Measurements from ENCODE around the gene CTDSPL. TPM values are rescaled to one million over a fixed set of nuclear protein-coding genes. Genes with fewer than 3 reads are reported as not detected.

CTDSPL gene
- total and polyA plus RNA-seq, 2 of the 13 experiments (the other 11 are each of a cell fraction or from before 2014, with no cell fraction given), result 26.1 to 142 TPM

DNA sequence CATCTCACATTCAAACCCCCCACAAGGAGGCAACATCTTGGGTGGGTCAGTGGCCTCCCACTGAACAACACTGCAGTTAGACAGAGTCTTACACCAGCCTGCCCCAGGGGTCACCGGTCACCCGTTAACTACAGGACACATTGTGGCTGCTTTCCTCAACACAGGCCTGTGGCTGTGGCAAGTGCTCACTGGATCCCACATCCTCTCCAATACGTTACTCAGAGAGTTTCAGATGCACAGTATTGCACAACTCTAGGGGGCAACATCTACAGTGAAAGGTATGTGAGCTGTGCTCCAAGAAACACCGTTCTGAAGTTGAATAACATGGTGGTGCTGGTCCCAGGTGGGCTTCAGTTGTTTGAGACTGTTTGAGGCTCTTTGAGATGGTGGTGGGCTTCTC is 41.0 kb downstream of the CTDSPL start:
- peaks cover 81% of the 10 kb centered on the region for H3K79me2 ChIP-seq (ENCODE audit: insufficient read depth, low read length)
- no peak overlapping the region for H2AFZ ChIP-seq (ENCODE audit: low read length)
- DNase-seq (ENCODE audit: low spot score), result no peak
- in situ Hi-C loops (cut with HindIII; ENCODE audit: extremely low pct_ligation_motif_present, low pct_unique_long_range_greater_than_20kb), result no loop called here
- intact Hi-C loops (cut with micrococcal nuclease; ENCODE audit: unreplicated experiment), result no loop called here
- BruUV-seq (replicated peaks), result no TSS peak
- 0 out of 2 replicates have a peak overlapping the region, but pooled peaks have one; percentile 11 for H3K9ac ChIP-seq (ENCODE audit: insufficient read depth, low read depth, low read length)
- H3K36me3 ChIP-seq (replicated peaks in 1 of 2; ENCODE audit: control insufficient read depth in 1 of 2, insufficient read depth in 2 of 2, low read length in 2 of 2), result peaks cover 7 to 25% of the 10 kb centered on the region in 2 experiments; a peak in 3 of 5 replicates
- no peaks in the 10 kb centered on the region for H3K27me3 ChIP-seq (ENCODE audit: control insufficient read depth in 1 of 2, insufficient read depth in 2 of 2, low read length in 2 of 2)
- no peak for FAIRE-seq
- POLR2A ChIA-PET, result interaction anchor here (1.7 kb wide), 2 partner anchors 39 to 62 kb away, joined by 5 to 6 read pairs; no protein-coding TSS in a partner anchor
- ATAC-seq, result no peak
- peaks cover 71% of the 10 kb centered on the region for H3K4me1 ChIP-seq (ENCODE audit: insufficient read depth, low read length)
- no peaks in the 10 kb centered on the region for H4K20me1 ChIP-seq (ENCODE audit: insufficient read depth, low read length)
- peak overlapping the region; percentile 36 for H3K4me2 ChIP-seq (ENCODE audit: low read depth, low read length)
- no peaks in the 10 kb centered on the region for H3K9me3 ChIP-seq (ENCODE audit: low read length)
- H3K4me3 ChIP-seq (replicated peaks in 1 of 3; ENCODE audit: insufficient read depth in 1 of 3, low read depth in 2 of 3, low read length in 3 of 3), result no peak overlapping the region
- peak overlapping the region; percentile 88 for H3K27ac ChIP-seq (ENCODE audit: extremely low read length, insufficient read depth, low read length)
- CTCF ChIA-PET (ENCODE audit: low intra/inter-chr PET ratio, low total read pairs), result no interaction called here
- 77% methylated on average over 4 of the region's 4 CpGs for WGBS (ENCODE audit: low lambda C conversion rate)
- no peak for TF ChIP-seq SALL2 (CRISPR knock-in tag; IDR thresholded peaks at IDR 0.05)
- TF ChIP-seq HCFC1 (IDR thresholded peaks at IDR 0.05; ENCODE audit: low read depth, low read length), result no peak
- TF ChIP-seq, protein P1, sequence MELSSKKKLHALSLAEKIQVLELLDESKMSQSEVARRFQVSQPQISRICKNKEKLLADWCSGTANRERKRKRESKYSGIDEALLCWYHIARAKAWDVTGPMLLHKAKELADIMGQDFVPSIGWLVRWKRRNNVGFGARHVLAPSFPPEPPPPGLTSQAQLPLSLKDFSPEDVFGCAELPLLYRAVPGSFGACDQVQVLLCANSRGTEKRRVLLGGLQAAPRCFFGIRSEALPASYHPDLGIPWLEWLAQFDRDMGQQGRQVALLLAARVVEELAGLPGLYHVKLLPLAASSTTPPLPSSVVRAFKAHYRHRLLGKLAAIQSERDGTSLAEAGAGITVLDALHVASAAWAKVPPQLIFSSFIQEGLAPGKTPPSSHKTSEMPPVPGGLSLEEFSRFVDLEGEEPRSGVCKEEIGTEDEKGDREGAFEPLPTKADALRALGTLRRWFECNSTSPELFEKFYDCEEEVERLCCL (CRISPR knock-in tag; IDR thresholded peaks at IDR 0.05; ENCODE audit: borderline replicate concordance), result no peak
- TF ChIP-seq, protein P2, sequence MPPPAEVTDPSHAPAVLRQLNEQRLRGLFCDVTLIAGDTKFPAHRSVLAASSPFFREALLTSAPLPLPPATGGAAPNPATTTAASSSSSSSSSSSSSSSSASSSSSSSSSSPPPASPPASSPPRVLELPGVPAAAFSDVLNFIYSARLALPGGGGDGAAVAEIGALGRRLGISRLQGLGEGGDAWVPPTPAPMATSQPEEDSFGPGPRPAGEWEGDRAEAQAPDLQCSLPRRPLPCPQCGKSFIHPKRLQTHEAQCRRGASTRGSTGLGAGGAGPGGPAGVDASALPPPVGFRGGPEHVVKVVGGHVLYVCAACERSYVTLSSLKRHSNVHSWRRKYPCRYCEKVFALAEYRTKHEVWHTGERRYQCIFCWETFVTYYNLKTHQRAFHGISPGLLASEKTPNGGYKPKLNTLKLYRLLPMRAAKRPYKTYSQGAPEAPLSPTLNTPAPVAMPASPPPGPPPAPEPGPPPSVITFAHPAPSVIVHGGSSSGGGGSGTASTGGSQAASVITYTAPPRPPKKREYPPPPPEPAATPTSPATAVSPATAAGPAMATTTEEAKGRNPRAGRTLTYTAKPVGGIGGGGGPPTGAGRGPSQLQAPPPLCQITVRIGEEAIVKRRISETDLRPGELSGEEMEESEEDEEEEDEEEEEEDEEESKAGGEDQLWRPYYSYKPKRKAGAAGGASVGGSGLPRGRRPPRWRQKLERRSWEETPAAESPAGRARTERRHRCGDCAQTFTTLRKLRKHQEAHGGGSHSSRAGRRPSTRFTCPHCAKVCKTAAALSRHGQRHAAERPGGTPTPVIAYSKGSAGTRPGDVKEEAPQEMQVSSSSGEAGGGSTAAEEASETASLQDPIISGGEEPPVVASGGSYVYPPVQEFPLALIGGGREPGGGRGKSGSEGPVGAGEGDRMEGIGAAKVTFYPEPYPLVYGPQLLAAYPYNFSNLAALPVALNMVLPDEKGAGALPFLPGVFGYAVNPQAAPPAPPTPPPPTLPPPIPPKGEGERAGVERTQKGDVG (CRISPR knock-in tag; IDR thresholded peaks at IDR 0.05; ENCODE audit: borderline replicate concordance), result peak; percentile 49; the same call in 1 of the 2 replicates
- no peak for TF ChIP-seq ZNF768 (CRISPR knock-in tag; IDR thresholded peaks at IDR 0.05)
- TF ChIP-seq, protein P3, sequence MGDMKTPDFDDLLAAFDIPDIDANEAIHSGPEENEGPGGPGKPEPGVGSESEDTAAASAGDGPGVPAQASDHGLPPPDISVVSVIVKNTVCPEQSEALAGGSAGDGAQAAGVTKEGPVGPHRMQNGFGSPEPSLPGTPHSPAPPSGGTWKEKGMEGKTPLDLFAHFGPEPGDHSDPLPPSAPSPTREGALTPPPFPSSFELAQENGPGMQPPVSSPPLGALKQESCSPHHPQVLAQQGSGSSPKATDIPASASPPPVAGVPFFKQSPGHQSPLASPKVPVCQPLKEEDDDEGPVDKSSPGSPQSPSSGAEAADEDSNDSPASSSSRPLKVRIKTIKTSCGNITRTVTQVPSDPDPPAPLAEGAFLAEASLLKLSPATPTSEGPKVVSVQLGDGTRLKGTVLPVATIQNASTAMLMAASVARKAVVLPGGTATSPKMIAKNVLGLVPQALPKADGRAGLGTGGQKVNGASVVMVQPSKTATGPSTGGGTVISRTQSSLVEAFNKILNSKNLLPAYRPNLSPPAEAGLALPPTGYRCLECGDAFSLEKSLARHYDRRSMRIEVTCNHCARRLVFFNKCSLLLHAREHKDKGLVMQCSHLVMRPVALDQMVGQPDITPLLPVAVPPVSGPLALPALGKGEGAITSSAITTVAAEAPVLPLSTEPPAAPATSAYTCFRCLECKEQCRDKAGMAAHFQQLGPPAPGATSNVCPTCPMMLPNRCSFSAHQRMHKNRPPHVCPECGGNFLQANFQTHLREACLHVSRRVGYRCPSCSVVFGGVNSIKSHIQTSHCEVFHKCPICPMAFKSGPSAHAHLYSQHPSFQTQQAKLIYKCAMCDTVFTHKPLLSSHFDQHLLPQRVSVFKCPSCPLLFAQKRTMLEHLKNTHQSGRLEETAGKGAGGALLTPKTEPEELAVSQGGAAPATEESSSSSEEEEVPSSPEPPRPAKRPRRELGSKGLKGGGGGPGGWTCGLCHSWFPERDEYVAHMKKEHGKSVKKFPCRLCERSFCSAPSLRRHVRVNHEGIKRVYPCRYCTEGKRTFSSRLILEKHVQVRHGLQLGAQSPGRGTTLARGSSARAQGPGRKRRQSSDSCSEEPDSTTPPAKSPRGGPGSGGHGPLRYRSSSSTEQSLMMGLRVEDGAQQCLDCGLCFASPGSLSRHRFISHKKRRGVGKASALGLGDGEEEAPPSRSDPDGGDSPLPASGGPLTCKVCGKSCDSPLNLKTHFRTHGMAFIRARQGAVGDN (CRISPR knock-in tag; IDR thresholded peaks at IDR 0.05), result peak; percentile 22; the same call in 1 of the 2 replicates
- TF ChIP-seq ZBTB7B (CRISPR knock-in tag; IDR thresholded peaks at IDR 0.05), result peak; percentile 27; the same call in 1 of the 2 replicates
- TF ChIP-seq TEAD3 (CRISPR knock-in tag; optimal IDR thresholded peaks at IDR 0.05; ENCODE audit: borderline replicate concordance), result peak; percentile 6
- no peak for TF ChIP-seq NR2F6 (IDR thresholded peaks at IDR 0.05)
- peak; percentile 24; the same call in 1 of the 2 replicates for TF ChIP-seq NR2F6 (CRISPR knock-in tag; IDR thresholded peaks at IDR 0.05)
- TF ChIP-seq NR2F2 (IDR thresholded peaks at IDR 0.05; ENCODE audit: borderline replicate concordance, low read depth), result no peak
- TF ChIP-seq ZNF839 (CRISPR knock-in tag; IDR thresholded peaks at IDR 0.05; ENCODE audit: borderline replicate concordance), result 0 out of 2 replicates have a peak, but pooled peaks have one; percentile 12
- no peak for TF ChIP-seq ZNF775 (CRISPR knock-in tag; IDR thresholded peaks at IDR 0.05; ENCODE audit: borderline replicate concordance)
- TF ChIP-seq, protein P4, sequence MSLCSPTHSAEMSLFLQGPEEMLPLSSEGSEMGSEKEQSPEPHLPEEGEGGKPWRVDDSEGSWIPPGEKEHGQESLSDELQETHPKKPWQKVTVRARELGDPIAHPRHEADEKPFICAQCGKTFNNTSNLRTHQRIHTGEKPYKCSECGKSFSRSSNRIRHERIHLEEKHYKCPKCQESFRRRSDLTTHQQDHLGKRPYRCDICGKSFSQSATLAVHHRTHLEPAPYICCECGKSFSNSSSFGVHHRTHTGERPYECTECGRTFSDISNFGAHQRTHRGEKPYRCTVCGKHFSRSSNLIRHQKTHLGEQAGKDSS (CRISPR knock-in tag; IDR thresholded peaks at IDR 0.05; ENCODE audit: borderline replicate concordance, low read depth), result no peak
- no peak for TF ChIP-seq HIVEP1 (CRISPR knock-in tag; IDR thresholded peaks at IDR 0.05)
- TF ChIP-seq ZFP36 (IDR thresholded peaks at IDR 0.05; ENCODE audit: borderline replicate concordance, low read depth, low read length, partially characterized antibody), result no peak

Data from HepG2 (cell line).